HepG2 (cell line): ENCODE results near the gene ATG13.

Source experiments
- ATF1 ChIP-seq: IDR thresholded peaks from 2 replicates; pipeline ENCODE4 v1.6.1; 2016; ENCODE audit warnings: mild to moderate bottlenecking, control low read depth
- CHD2 ChIP-seq: IDR thresholded peaks from 2 replicates; pipeline ENCODE4 v1.6.1; 2011; ENCODE audit warnings: low read depth, low read length, improper control_type of control experiment
- EZH2 ChIP-seq: conservative IDR thresholded peaks from 2 replicates; pipeline ENCODE4 v1.6.1; 2012; ENCODE audit warnings: mild to moderate bottlenecking, low read depth, low read length, moderate library complexity
- GABPA ChIP-seq, 2 experiments: IDR thresholded peaks; 2 replicates each; pipeline ENCODE4 v1.6.1; 2011 to 2016; ENCODE audit warnings: low read depth in 2 of 2, low read length in 1 of 2, missing biosample characterization in 1 of 2, missing genetic modification characterization in 1 of 2
- HOXA3 ChIP-seq: sonication (generic); formaldehyde crosslinking; IDR thresholded peaks from 2 replicates; pipeline ENCODE4 v1.5.0; 2020; ENCODE audit warnings: missing genetic modification reagents
- MAFK ChIP-seq, 2 experiments: IDR thresholded peaks in 1 of 2; conservative IDR thresholded peaks in 1 of 2; 2 replicates each; pipeline ENCODE4 v1.6.1; 2011; ENCODE audit warnings: improper control_type of control experiment in 2 of 2, low read length in 2 of 2
- PAX8 ChIP-seq: sonication (generic); formaldehyde crosslinking; IDR thresholded peaks from 2 replicates; pipeline ENCODE4 v1.8.0; 2022; ENCODE audit warnings: mild to moderate bottlenecking, missing genetic modification reagents, borderline replicate concordance
- STAG1 ChIP-seq: sonication (generic); formaldehyde crosslinking; IDR thresholded peaks from 2 replicates; pipeline ENCODE4 v1.4.0; 2020; ENCODE audit warnings: missing genetic modification reagents
- TP53 ChIP-seq: sonication (generic); formaldehyde crosslinking; conservative IDR thresholded peaks from 2 replicates; pipeline ENCODE4 v1.4.0; 2020; ENCODE audit warnings: missing genetic modification reagents
- ZBTB20 ChIP-seq: sonication (generic); formaldehyde crosslinking; IDR thresholded peaks from 2 replicates; pipeline ENCODE4 v1.8.1; 2023; ENCODE audit warnings: missing genetic modification reagents, low read depth, mild to moderate bottlenecking, borderline replicate concordance
- ZFP41 ChIP-seq: sonication (generic); formaldehyde crosslinking; IDR thresholded peaks from 2 replicates; pipeline ENCODE4 v1.4.0; 2020; ENCODE audit warnings: mild to moderate bottlenecking, missing genetic modification reagents, borderline replicate concordance
- TF ChIP-seq, protein P1 (sequence below): sonication (generic); formaldehyde crosslinking; IDR thresholded peaks from 2 replicates; pipeline ENCODE4 v1.5.0; 2020; ENCODE audit warnings: mild to moderate bottlenecking, missing genetic modification reagents, moderate library complexity
- TF ChIP-seq, protein P2 (sequence below): sonication (generic); formaldehyde crosslinking; IDR thresholded peaks from 2 replicates; pipeline ENCODE4 v1.8.1; 2022; ENCODE audit warnings: low read depth, mild to moderate bottlenecking, missing genetic modification reagents
- TF ChIP-seq, protein P3 (sequence below): sonication (generic); formaldehyde crosslinking; IDR thresholded peaks from 2 replicates; pipeline ENCODE4 v1.5.1; 2020; ENCODE audit warnings: missing genetic modification reagents, mild to moderate bottlenecking, borderline replicate concordance

DNA sequence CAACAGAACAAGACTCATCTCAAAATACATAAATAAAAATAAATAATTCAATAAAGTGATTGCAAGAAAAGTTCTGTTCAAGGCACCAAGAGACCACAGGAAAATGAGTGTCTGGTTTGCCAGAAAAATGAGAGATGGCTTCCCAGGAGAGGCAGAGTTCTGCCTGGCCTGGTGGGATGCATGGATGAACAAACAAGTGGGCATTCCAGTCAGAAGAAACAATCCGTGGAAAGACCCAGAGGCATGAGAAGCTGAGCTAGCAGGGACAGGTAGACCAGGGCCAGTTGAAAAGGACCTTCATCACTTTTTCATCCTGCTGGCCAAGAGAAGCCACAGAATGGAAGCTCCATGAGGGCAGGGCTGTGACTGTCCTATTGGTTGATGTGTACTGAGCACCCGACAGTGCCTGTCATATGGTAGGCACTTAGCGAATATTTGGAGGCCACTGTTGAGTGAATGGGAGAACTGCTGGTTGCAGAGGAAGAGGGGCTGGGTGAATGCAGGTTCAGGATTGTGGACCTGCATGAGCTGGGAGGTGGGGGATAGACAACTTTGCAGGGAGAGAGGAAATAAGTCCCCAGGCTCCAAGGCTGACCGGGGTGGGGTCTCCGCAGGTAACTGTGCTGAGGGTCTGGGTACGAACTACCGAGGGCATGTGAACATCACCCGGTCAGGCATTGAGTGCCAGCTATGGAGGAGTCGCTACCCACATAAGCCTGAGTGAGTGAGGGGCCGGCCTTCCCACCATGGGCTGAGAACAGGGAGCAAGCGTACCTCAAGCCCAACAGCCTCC lies 105.4 kb downstream of the ATG13 start:
- TF ChIP-seq ZBTB20 (CRISPR knock-in tag) = peak; percentile 32; the same call in 1 of the 2 replicates
- no peak for TF ChIP-seq PAX8 (CRISPR knock-in tag)
- no peak for TF ChIP-seq ATF1 (CRISPR knock-in tag)
- TF ChIP-seq ZFP41 (CRISPR knock-in tag) = no peak
- TF ChIP-seq, protein P1, sequence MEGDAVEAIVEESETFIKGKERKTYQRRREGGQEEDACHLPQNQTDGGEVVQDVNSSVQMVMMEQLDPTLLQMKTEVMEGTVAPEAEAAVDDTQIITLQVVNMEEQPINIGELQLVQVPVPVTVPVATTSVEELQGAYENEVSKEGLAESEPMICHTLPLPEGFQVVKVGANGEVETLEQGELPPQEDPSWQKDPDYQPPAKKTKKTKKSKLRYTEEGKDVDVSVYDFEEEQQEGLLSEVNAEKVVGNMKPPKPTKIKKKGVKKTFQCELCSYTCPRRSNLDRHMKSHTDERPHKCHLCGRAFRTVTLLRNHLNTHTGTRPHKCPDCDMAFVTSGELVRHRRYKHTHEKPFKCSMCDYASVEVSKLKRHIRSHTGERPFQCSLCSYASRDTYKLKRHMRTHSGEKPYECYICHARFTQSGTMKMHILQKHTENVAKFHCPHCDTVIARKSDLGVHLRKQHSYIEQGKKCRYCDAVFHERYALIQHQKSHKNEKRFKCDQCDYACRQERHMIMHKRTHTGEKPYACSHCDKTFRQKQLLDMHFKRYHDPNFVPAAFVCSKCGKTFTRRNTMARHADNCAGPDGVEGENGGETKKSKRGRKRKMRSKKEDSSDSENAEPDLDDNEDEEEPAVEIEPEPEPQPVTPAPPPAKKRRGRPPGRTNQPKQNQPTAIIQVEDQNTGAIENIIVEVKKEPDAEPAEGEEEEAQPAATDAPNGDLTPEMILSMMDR = no peak
- TF ChIP-seq CHD2 = no peak
- TF ChIP-seq, protein P2, sequence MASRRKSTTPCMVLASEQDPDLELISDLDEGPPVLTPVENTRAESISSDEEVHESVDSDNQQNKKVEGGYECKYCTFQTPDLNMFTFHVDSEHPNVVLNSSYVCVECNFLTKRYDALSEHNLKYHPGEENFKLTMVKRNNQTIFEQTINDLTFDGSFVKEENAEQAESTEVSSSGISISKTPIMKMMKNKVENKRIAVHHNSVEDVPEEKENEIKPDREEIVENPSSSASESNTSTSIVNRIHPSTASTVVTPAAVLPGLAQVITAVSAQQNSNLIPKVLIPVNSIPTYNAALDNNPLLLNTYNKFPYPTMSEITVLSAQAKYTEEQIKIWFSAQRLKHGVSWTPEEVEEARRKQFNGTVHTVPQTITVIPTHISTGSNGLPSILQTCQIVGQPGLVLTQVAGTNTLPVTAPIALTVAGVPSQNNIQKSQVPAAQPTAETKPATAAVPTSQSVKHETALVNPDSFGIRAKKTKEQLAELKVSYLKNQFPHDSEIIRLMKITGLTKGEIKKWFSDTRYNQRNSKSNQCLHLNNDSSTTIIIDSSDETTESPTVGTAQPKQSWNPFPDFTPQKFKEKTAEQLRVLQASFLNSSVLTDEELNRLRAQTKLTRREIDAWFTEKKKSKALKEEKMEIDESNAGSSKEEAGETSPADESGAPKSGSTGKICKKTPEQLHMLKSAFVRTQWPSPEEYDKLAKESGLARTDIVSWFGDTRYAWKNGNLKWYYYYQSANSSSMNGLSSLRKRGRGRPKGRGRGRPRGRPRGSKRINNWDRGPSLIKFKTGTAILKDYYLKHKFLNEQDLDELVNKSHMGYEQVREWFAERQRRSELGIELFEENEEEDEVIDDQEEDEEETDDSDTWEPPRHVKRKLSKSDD (CRISPR knock-in tag) = no peak
- no peak for TF ChIP-seq HOXA3 (CRISPR knock-in tag)
- TF ChIP-seq GABPA (IDR thresholded peaks at IDR 0.05; ENCODE audit: low read depth, low read length) = no peak
- no peak for TF ChIP-seq GABPA (CRISPR knock-in tag; IDR thresholded peaks at IDR 0.05; ENCODE audit: low read depth)
- TF ChIP-seq, protein P3, sequence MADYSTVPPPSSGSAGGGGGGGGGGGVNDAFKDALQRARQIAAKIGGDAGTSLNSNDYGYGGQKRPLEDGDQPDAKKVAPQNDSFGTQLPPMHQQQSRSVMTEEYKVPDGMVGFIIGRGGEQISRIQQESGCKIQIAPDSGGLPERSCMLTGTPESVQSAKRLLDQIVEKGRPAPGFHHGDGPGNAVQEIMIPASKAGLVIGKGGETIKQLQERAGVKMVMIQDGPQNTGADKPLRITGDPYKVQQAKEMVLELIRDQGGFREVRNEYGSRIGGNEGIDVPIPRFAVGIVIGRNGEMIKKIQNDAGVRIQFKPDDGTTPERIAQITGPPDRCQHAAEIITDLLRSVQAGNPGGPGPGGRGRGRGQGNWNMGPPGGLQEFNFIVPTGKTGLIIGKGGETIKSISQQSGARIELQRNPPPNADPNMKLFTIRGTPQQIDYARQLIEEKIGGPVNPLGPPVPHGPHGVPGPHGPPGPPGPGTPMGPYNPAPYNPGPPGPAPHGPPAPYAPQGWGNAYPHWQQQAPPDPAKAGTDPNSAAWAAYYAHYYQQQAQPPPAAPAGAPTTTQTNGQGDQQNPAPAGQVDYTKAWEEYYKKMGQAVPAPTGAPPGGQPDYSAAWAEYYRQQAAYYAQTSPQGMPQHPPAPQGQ (CRISPR knock-in tag) = no peak
- no peak for TF ChIP-seq EZH2
- no peak for TF ChIP-seq STAG1 (CRISPR knock-in tag)
- no peak for TF ChIP-seq TP53 (CRISPR knock-in tag)
- no peak for TF ChIP-seq MAFK (conservative IDR thresholded peaks at IDR 0.05 in 1 of 2, IDR thresholded peaks at IDR 0.05 in 1 of 2; ENCODE audit: low read length in 2 of 2)
